Mesodermal cell (in vitro differentiated cells): ENCODE results near the gene STAC3. TPM values are rescaled to one million over a fixed set of nuclear protein-coding genes. Genes with fewer than 3 reads are reported as not detected.
"Not testable (repeated sequence)": the region's sequence is repeated elsewhere in the genome, so short reads cannot be mapped to it uniquely, and the experiment has no call there.

Experiments
- H3K27ac ChIP-seq: 2 replicates; pipeline ENCODE4 v1.7.0; 2013; ENCODE audit warnings: mild to moderate bottlenecking, low read depth, low read length, moderate library complexity; ENCODE audit not compliant: severe bottlenecking
- H3K36me3 ChIP-seq: 2 replicates; pipeline ENCODE4 v1.7.1; 2013; ENCODE audit warnings: mild to moderate bottlenecking, low read length, moderate library complexity; ENCODE audit not compliant: control insufficient read depth, insufficient read depth
- H3K4me1 ChIP-seq: one replicate; pipeline ENCODE4 v1.7.1; 2013; ENCODE audit warnings: mild to moderate bottlenecking, low read length; ENCODE audit not compliant: insufficient read depth, control insufficient read depth, poor library complexity, severe bottlenecking
- H3K4me3 ChIP-seq: 2 replicates; pipeline ENCODE4 v1.7.0; 2013; ENCODE audit warnings: low read length, control low read depth, mild to moderate bottlenecking; ENCODE audit not compliant: insufficient read depth, poor library complexity, severe bottlenecking; ENCODE audit errors: extremely low read depth
- H3K9me3 ChIP-seq: 2 replicates; pipeline ENCODE4 v1.7.1; 2013; ENCODE audit warnings: mild to moderate bottlenecking, low read length, moderate library complexity; ENCODE audit not compliant: control insufficient read depth
- WGBS, 2 experiments: methylation state at CpG; one replicate each; pipeline ENCODE4 v1.1.5; 2013; ENCODE audit warnings: missing lambda C conversion rate in 2 of 2; ENCODE audit not compliant: insufficient coverage in 2 of 2; 5-methylcytosine and 5-hydroxymethylcytosine counted together
- polyA plus RNA-seq, 2 experiments: library from polyadenylated mRNA; stranded (reverse); fragments of 50-300 nt; gene quantifications; one replicate each; pipeline ENCODE4 v1.2.3, GENCODE V29; 2013

STAC3 gene
- polyA plus RNA-seq (2013, experiment 1 of 2) = 3.3 TPM
- 1.4 TPM for polyA plus RNA-seq (2013, experiment 2 of 2)

DNA sequence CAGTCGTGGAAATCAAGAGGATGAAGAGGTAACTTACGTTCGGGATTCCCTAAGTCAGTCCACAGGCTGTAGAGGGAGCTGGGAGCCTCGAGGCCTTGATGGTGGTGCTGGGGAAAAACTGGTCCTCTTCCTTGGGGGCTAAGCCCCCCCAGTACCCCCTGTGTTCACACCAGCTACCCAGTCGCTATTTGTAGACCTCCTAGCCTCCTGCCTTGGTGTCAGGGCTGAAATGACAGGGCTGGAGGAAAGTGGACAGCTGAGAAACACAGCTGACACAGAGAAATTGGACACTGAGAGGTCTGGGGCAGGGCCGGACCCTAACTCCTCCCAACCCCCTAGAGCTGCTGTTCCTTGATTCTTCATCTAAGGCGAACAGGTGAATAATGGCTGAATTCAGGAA lies at the start of gene STAC3:
TSS of gene STAC3 (minus strand) at position 232 of the 400 bp plus-strand sequence. CDS start 1,551 bp downstream, outside the sequence.
- WGBS, 2 experiments = 30 to 72% methylated on average over 3 to 4 of the region's 7 CpGs
- Histone ChIP-seq H3K36me3 (peaks cover 7% of the 10 kb centered on the region), H3K4me3 (no peak within 1 kb of the TSS), H3K4me1 (peaks cover 9% of the 10 kb centered on the region), H3K27ac (no peak within 1 kb of the TSS), H3K9me3 (no peaks in the 10 kb centered on the region)

DNA sequence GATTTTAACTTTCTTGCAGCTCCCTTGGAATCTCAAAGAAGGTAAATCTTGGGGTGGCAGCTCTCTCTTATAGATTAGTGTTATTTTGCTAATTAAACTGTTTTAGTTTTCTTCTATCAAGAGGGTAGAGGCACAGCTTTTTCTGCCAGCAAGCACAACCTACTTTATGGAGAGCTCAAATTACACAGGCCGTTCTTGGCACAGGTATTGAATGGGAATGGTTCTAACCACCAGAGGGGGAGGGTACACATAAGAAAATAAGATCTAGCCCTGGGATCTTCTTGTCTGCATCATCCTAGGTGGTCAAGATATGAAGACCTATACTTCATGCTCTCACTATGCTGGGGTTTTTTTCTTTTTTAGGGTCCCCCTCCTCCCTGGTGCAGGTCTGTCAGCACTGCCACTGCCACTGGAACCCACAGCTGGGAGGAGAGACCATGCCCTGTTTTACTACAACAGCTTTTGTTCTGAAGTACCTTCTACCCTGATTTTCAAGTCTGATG lies 48.6 kb upstream of the STAC3 start:
- no peaks in the 10 kb centered on the region for H3K9me3 ChIP-seq
- no peaks in the 10 kb centered on the region for H3K4me1 ChIP-seq
- H3K27ac ChIP-seq = no peak overlapping the region
- WGBS, 2 experiments = 80% methylated on average over 1 of the region's 1 CpG; no CpG with 5 or more reads in 1 of the 2 experiments
- H3K4me3 ChIP-seq = no peak overlapping the region
- H3K36me3 ChIP-seq = peaks cover 23% of the 10 kb centered on the region

DNA sequence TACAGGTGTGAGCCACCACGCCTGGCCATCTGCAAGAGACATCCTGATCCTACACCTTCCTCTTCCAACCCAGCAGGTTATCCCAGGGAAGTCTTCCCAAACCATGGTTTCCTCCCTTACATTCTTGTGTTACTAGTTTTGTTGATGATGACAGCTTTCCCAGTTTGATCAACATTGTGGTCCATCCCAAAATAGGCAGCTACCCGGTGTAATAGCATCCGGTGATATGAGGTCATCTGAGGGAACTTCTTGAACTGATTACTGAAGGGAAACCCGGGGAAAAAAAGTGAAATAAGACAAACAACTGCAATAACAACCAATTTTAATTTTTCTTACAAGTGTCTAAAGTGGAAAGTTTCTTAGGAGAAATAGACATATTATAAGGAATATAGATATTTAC lies 45.3 kb upstream of the STAC3 start:
- Histone ChIP-seq H3K36me3 (peaks cover 32% of the 10 kb centered on the region), H3K9me3 (no peaks in the 10 kb centered on the region), H3K4me3 (no peak overlapping the region), H3K4me1 (no peaks in the 10 kb centered on the region), H3K27ac (no peak overlapping the region)
- WGBS, 2 experiments = 100% methylated on average over 2 of the region's 4 CpGs; no CpG with 5 or more reads in 1 of the 2 experiments

DNA sequence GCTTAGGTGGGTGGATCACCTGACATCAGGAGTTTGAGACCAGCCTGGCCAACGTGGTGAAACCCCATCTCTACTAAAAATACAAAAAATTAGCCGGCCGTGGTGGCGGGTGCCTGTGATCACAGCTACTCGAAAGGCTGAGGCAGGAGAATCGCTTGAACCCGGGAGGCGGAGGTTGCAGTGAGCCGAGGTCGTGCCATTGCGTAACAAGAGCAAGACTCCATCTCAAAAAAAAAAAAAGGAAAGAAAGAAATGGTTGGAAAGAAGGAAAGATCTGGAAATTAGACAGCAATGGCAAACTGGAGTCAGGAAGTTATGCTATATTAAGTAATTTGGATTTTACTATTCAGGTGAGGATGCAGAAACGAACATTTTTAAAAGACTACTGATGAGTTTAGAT lies 31.1 kb upstream of the STAC3 start:
- WGBS, 2 experiments = 85 to 97% methylated on average over 8 of the region's 12 CpGs
- H3K36me3 ChIP-seq = peaks cover 26% of the 10 kb centered on the region
- not testable (repeated sequence) for H3K4me1 ChIP-seq, H3K27ac ChIP-seq, H3K4me3 ChIP-seq, H3K9me3 ChIP-seq

DNA sequence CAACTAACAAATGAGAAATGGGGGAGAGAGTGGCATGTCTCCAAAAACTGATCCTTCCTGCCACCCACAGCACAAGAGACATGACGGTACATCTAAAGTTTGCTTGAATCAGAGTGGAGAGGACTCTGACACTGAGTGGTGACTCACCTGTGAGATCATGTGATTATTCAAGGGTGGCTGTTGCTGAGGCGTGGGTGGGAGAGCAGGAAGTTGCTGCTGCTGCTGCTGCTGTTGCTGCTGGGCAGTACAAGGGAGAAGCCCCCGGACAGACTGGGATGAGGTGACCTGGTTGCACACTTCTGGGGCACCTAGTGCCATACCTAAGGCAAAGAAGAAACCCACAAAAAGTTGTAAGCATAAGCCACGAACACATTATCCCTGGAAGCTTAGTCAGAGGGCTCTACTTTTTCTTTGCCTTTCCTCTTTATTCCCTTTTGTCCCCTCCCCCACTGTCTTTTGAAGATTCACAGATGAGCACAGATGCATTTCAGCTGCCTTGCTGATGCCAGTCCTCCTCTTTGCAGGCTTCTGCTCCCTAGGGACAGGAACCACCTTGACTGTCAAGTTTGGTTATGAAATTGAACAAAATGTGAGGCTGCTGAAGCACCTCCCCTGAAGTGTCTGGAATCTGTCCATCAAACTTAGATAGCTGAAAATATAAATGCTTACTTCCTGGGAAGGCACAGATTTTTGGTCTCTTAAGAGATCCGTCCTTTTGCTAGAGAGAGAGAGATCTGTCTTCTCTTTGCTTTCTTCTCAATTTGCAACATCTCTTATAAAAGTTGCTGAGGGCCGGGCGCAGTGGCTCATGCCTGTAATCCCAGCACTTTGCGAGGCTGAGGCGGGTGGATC lies 29.4 kb upstream of the STAC3 start:
- Histone ChIP-seq H3K27ac (peak overlapping the region; percentile 80), H3K36me3 (peaks cover 22% of the 10 kb centered on the region), H3K4me3 (no peak overlapping the region), H3K4me1 (peaks cover 9% of the 10 kb centered on the region), H3K9me3 (no peaks in the 10 kb centered on the region)
- 75 to 81% methylated on average over 7 to 8 of the region's 9 CpGs for WGBS, 2 experiments

DNA sequence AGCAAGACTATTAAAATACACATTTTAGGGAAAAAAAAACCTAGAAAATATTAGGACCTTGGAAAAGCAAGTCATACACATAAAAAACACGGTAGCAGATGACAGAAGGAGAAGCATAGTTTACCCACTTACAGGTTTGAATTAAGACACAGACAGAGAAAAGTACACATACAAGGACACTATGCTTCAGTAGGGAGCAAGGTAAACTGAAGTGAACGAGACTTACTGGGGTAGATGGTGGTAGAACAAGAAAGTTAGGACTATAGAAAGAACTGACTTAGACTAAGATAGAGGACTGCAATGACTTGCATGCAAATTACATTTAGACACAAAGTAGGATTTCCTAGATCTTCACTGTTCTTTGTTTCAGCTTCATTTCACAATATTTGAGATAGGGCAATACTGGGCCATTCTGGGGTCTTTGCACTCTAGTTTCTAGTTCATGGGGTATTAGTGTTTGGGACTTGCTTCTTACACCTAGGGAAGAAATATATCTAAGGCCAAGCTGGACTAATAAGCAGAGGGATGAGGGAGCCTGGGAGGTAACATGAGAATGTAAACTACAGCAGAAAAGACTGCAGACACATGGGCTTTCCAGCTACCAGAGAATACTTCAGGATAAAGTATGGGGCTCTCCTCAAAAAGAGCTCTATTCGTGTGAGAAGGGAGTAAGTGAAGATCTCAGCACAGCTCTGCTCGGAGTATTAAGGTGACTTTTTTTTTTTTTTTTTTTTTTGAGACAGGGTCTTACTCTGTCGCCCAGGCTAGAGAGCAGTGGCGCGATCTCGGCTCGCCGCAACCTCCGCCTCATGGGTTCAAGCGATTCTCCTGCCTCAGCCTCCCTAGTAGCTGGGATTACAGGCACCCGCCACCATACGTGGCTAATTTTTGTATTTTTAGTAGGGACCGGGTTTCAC lies 27.7 kb upstream of the STAC3 start:
- 93 to 96% methylated on average over 12 to 13 of the region's 15 CpGs for WGBS, 2 experiments
- Histone ChIP-seq H3K36me3 (peaks cover 22% of the 10 kb centered on the region), H3K4me1 (peaks cover 9% of the 10 kb centered on the region), H3K9me3 (no peaks in the 10 kb centered on the region), H3K4me3 (no peak overlapping the region), H3K27ac (no peak overlapping the region)

DNA sequence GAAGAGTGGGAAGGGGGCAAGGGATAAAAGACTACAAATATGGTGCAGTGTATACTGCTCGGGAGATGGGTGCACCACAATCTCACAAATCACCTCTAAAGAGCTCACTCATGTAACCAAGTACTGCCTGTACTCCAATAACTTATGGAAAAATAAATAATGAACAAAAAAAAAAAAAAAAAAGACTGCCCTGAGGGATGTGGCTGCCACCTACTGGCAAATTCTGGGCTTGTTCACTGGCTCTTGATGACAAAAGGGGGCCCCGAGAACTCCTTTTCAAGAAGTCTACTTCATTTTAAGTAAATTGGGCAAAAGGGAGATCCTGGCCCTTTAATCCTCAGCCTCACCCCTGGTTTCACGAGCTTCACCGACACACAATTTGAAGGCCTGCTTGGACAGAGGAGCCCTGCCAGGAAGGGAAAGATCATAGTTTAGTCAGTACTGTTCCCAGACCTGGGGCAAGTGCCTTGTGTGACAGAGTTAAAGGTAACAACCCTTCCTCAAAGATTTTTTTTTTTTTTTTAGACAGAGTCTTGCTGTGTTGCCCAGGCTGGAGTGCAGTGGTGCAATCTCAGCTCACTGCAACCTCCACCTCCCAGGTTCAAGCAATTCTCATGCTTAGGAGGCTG lies 26.1 kb upstream of the STAC3 start:
- 94 to 100% methylated on average over 2 to 3 of the region's 4 CpGs for WGBS, 2 experiments
- H3K4me3 ChIP-seq = no peak overlapping the region
- H3K36me3 ChIP-seq = peaks cover 22% of the 10 kb centered on the region
- H3K4me1 ChIP-seq = peaks cover 25% of the 10 kb centered on the region
- H3K9me3 ChIP-seq = no peaks in the 10 kb centered on the region
- no peak overlapping the region for H3K27ac ChIP-seq

DNA sequence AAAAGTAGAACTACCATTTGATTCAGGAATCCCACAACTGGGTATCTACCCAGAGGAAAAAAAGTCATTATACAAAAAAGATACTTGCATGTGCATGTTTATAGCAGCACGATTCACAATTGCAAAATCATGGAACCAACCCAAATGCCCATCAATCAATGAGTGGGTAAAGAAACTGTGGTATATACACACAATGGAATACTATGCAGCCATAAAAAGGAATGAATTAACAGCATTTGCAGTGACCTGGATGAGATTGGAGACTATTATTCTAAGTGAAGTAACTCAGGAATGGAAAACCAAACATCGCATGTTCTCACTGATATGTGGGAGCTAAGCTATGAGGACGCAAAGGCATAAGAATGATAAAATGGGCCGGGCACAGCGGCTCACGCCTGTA lies 25.2 kb upstream of the STAC3 start:
- WGBS, 2 experiments = 78 to 87% methylated on average over 3 to 5 of the region's 6 CpGs

DNA sequence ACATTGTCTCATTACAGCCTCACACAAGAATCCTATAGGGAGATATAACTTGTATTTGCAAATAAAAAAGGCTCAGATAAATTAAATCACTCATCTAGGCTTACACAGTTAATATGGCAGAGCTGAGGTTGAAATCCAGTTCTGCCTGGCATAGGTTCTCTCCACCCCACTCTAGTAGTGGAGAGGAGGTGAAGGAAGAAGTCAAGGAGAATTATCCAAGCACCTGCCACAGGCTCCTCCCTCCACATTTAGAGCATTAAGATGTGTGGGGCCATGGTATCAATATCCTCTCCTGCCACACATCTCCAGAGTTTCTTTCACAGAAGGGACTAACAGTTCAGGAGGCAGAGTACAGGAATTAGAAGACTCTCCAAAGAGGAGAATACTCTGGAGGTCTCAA lies 22.5 kb upstream of the STAC3 start:
- Histone ChIP-seq H3K36me3 (peaks cover 23% of the 10 kb centered on the region), H3K27ac (no peak overlapping the region)

More for the DNA sequence above, 25.2 kb upstream of the STAC3 start:
- H3K4me3 ChIP-seq, H3K27ac ChIP-seq, H3K9me3 ChIP-seq: not testable (repeated sequence)
- Histone ChIP-seq H3K36me3 (peaks cover 22% of the 10 kb centered on the region), H3K4me1 (peaks cover 25% of the 10 kb centered on the region)

More for the DNA sequence above, 22.5 kb upstream of the STAC3 start:
- H3K9me3 ChIP-seq = no peaks in the 10 kb centered on the region
- no peak overlapping the region for H3K4me3 ChIP-seq
- H3K4me1 ChIP-seq = peaks cover 15% of the 10 kb centered on the region
